Measurements from ENCODE around the gene CNIH4. TPM values are rescaled to one million over a fixed set of nuclear protein-coding genes. Genes with fewer than 3 reads are reported as not detected.
"Not testable (repeated sequence)": the region's sequence is repeated elsewhere in the genome, so short reads cannot be mapped to it uniquely, and the experiment has no call there.

Gene CNIH4
- total RNA-seq (2014; rRNA removed; shearing (Covaris generic)): 96.1 and 112 TPM in 2 replicates

DNA sequence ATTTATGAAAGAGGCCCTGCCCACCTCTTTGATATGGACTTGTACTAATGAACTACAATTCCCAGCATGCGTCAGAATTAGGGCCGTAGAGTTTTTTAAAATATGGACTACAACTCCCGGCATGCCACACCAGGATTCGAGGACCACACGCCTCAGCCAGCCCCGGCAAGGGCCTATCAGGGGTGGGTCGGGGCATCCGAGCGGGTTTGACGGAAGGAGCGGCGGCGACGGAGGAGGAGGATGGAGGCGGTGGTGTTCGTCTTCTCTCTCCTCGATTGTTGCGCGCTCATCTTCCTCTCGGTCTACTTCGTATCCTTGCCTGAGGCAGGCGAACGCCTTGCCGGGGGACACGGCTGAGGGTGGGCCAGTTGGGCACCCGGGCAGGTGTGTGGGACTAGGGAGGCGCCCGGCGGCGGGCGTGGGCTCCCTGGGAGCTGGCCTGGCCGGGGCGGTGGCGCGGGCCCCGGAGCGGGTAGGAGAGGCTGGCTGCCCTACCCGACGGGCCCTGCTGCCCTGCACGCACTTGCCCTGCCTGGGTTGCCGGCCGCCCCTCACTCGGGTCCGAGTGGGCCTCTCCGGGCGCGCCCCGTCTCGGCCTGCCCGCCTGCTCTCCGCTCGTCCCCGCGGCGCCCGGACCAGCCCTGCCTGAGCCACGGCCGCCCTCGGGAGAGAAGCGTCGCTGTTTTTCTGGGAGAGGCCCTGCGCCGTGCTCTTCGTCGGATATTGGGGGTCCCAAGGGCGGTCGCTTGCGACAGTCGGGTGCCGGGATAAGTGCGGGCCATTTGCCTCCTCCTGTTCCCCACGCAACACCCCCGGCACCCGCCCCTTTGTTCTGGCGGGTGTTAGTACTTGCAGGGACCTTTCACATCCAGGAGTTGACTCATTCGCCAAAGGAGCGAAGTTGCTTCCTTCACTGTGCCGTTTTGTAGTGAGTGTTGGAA, at the start of gene CNIH4:
CNIH4 (plus strand) TSS at position 195 of the 941 bp plus-strand sequence; CDS start at position 241, 46 bp downstream.
- H3K27me3 ChIP-seq (ENCODE audit: control insufficient read depth, insufficient read depth, low read length): no peaks in the 10 kb centered on the region

DNA sequence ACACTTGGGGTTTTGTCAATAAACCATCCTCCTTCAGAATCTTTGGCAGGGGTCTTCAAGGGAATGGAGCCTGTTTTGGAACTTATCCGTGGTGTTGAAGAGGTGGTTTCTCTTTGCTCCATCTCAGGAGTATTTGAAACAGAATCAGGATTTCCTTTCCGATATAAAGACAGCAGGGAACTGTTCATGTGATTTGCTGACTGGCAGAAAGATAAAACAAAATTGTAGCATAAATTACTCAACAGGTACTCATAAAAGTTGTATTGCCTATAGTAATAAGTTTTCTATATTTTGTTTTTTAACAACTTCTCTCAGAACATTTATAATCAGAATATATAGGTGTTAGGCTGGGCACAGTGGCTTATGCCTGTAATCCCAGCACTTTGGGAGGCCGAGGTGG, 48.6 kb upstream of the CNIH4 start:
- H3K27me3 ChIP-seq (ENCODE audit: control insufficient read depth, insufficient read depth, low read length): no peaks in the 10 kb centered on the region
- H3K36me3 ChIP-seq (replicated peaks; ENCODE audit: control insufficient read depth, insufficient read depth, low read length): peaks cover 16% of the 10 kb centered on the region
- no peak for DNase-seq
- no peak overlapping the region for H3K4me3 ChIP-seq (ENCODE audit: insufficient read depth, low read depth, low read length)

More for the DNA sequence above, at the start of gene CNIH4:
- Histone ChIP-seq H3K4me3 (ENCODE audit: insufficient read depth, low read depth, low read length) (peak within 1 kb of the TSS; percentile 87), H3K36me3 (replicated peaks; ENCODE audit: control insufficient read depth, insufficient read depth, low read length) (no peaks in the 10 kb centered on the region; the same call in 1 of the 2 replicates)
- peak; percentile 95 for DNase-seq

DNA sequence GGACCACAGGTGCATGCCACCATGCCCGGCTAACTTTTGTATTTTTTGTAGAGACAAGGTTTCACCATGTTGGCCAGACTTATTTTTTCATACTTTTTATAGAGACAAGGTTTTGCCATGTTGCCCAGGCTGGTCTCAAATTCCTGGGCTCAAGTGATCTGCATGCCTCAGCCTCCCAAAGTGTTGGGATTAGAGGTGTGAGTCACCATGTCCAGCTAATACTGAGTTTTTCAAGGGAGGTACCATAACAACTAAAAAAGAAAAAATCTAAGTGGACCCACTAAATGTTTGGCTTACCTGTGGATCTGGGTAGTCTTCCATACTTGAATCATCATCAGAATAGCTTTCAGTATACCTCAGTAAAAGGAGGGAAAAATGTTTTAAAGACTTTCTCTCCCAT, 45.2 kb upstream of the CNIH4 start:
- not testable (repeated sequence) for H3K27me3 ChIP-seq (ENCODE audit: control insufficient read depth, insufficient read depth, low read length); DNase-seq; H3K36me3 ChIP-seq (replicated peaks; ENCODE audit: control insufficient read depth, insufficient read depth, low read length); H3K4me3 ChIP-seq (ENCODE audit: insufficient read depth, low read depth, low read length)

DNA sequence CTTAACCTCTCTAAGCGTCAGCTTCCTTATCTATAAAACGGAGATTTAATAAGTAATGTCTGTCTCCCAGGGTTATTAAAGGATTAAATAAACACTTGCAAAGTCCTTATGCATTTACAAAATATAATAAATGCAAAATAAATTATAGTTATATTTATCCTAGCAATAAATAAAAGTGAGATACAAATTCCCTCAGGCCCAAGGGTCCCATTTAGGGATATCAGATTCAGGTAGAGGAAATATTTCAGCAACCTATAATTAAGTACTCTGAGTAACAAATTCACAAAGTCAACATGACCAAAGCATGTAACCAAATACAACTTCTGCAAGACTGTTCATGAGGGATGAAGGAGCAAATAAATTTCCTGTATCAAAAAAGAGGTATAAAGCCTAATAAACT, 44.7 kb upstream of the CNIH4 start:
- H3K27me3 ChIP-seq (ENCODE audit: control insufficient read depth, insufficient read depth, low read length): no peaks in the 10 kb centered on the region
- no peak for DNase-seq
- H3K36me3 ChIP-seq (replicated peaks; ENCODE audit: control insufficient read depth, insufficient read depth, low read length): peaks cover 5% of the 10 kb centered on the region
- H3K4me3 ChIP-seq (ENCODE audit: insufficient read depth, low read depth, low read length): no peak overlapping the region

DNA sequence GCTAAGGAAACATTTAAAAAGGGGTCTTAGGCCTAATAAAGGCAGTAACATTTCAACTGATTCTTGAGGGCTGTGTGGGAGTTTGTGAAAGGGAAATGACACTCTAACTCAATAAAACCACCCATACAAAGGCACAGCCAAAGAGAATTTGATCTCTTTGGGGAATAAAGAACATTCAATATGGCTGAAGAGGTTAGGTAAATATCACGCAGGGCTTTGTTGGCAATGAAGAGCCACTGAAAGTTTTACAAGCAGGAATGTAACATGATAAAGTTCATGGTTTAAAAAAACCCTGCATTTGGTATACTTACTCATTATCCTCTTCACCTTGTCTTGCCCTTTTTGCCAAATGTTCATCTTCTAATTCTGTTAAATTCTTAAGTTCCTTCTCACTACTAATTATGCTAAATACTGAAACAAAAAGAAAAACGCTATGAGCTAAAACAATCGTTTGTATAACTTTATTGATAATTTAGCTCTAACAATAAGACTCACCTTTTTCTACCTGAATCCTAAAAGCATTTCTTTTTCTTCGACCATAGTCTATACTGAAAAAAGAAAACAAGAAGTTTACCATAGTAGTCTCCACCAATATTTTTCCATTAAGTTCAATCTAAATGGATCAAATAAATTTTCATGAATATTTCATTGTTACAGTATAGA, 39.2 kb upstream of the CNIH4 start:
- Histone ChIP-seq H3K4me3 (ENCODE audit: insufficient read depth, low read depth, low read length) (no peak overlapping the region), H3K27me3 (ENCODE audit: control insufficient read depth, insufficient read depth, low read length) (no peaks in the 10 kb centered on the region), H3K36me3 (replicated peaks; ENCODE audit: control insufficient read depth, insufficient read depth, low read length) (no peaks in the 10 kb centered on the region; the same call in none of the 2 replicates)
- no peak for DNase-seq

DNA sequence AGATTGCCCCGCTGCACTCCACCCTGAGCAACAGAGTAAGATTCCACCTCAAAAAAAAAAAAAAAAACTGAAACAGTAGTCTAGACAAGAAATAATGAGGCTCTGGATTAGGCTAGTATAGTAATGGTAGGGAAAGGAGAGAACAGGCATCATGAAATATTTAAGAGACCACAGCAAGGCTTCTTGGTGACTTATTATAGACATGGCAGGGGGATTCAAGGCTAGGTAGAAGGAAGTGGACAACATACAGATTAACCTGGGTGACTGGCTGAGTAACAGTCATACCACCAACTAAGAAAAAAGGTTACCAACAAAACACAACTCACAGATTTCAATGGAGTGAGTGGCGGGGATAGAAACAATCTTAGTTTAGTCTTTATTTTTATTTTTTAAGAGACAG, 35.0 kb upstream of the CNIH4 start:
- DNase-seq: no peak
- Histone ChIP-seq H3K27me3 (ENCODE audit: control insufficient read depth, insufficient read depth, low read length) (no peaks in the 10 kb centered on the region), H3K36me3 (replicated peaks; ENCODE audit: control insufficient read depth, insufficient read depth, low read length) (no peaks in the 10 kb centered on the region; the same call in none of the 2 replicates), H3K4me3 (ENCODE audit: insufficient read depth, low read depth, low read length) (no peak overlapping the region)

DNA sequence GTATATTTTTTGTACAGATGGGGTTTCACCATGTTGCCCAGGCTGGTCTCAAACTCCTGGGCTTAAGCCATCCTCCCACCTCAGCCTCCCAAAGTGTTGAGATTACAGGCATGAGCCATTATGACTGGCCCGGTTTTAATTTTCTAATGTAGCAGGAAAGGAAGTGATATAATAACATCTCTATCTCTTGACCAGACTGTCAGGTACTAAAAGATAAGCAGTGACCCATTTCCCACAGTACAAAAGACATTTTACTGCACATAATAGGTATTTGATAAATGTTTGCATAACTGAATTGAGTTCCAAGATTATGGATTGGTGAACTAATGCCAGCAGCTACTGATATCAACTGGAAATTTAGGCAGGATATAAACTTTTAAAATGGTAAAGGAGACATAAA, 30.7 kb upstream of the CNIH4 start:
- no peak for DNase-seq
- no peaks in the 10 kb centered on the region; the same call in 1 of the 2 replicates for H3K36me3 ChIP-seq (replicated peaks; ENCODE audit: control insufficient read depth, insufficient read depth, low read length)
- no peak overlapping the region for H3K4me3 ChIP-seq (ENCODE audit: insufficient read depth, low read depth, low read length)
- no peaks in the 10 kb centered on the region for H3K27me3 ChIP-seq (ENCODE audit: control insufficient read depth, insufficient read depth, low read length)

DNA sequence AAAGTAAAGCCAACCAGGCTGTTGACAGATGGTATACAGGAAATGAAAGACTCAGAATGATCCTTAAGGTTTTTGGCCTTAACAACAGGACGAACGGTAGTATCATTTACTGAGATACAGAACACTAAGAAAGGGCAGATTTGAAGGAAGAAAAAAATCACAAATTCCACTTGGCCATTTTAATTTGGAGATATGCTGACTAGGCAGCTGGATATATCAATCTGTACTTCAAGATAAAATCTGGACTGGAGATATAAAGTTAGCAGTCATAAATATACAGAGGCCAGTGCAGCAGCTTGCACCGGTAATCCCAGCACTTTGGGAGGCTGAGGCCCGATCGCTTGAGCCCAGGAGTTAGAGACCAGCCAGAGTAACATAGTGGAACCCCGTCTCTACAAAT, 28.0 kb upstream of the CNIH4 start:
- no peak for DNase-seq
- H3K4me3 ChIP-seq (ENCODE audit: insufficient read depth, low read depth, low read length): no peak overlapping the region
- H3K36me3 ChIP-seq (replicated peaks; ENCODE audit: control insufficient read depth, insufficient read depth, low read length): no peaks in the 10 kb centered on the region; the same call in 1 of the 2 replicates

DNA sequence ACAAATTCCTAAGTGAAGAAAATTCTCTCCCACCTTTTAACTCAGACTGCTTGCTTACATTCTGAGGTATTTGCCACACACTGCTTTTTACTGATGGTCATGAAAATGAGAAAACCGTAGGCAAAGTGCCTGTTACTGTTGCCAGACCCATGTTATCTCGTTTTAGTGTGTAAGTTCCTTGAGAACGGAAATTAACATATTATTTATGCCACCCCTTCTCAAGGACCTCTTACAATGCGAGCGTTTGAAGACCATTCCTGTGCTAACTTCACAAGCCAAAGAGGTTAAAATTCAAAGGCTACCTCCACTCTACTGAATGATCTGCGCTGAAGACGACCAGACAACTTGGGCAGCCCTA, 27.2 kb upstream of the CNIH4 start:
- Histone ChIP-seq H3K4me3 (ENCODE audit: insufficient read depth, low read depth, low read length) (peak overlapping the region; percentile 91), H3K27me3 (ENCODE audit: control insufficient read depth, insufficient read depth, low read length) (no peaks in the 10 kb centered on the region), H3K36me3 (replicated peaks; ENCODE audit: control insufficient read depth, insufficient read depth, low read length) (no peaks in the 10 kb centered on the region; the same call in 1 of the 2 replicates)
- DNase-seq: no peak

More for the DNA sequence above, 28.0 kb upstream of the CNIH4 start:
- H3K27me3 ChIP-seq (ENCODE audit: control insufficient read depth, insufficient read depth, low read length): no peaks in the 10 kb centered on the region

DNA sequence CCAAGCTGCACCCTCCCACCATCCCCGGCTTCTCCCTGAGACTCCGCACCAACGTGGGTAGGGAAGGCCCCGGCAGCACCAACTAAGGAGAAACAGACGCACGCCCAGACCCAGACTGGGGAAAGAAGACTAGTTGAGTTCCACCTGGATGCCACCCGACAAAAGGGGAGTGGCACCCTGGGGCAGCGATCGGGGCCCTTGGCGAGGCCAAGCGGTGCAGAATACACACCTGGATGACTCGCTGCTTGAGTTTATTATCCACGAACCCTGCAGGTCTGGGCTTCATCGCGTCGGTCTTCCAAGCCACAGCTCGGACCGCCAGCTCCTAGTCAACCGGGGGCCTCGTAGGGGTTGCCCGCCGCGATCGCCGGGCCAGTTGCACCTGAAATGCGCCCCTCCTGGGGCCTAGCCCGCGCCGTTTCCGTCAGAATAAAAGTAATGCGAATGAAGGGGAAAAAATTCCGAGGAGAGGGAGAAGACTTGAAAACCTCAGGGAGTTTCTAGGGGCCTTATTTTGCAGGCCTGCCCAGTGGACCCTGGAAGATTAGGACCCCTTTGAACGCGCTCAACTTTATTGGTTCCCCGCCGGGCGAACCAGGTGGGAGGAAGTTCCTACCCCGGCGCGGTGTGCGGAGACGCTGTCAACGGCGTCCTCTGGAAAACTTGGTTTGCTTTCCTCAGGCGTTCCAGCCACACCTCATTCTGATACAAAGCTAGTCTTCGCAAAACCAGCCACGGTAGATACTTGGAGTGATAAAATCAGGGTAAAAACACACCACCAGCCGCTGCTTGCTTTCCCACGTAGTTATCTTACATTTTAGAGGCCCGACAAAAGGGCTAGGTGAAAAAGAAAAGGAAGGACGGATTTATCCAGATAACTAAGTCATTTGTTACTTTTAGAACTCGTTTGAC, 26.6 kb upstream of the CNIH4 start, which contains the start of gene NVL:
NVL (minus strand) TSS at position 331 of the 912 bp plus-strand sequence; CDS start at position 286, 45 bp downstream.
- H3K4me3 ChIP-seq (ENCODE audit: insufficient read depth, low read depth, low read length): peak within 1 kb of the TSS; percentile 91
- no peaks in the 10 kb centered on the region for H3K36me3 ChIP-seq (replicated peaks; ENCODE audit: control insufficient read depth, insufficient read depth, low read length)
- DNase-seq: peak; percentile 89
- H3K27me3 ChIP-seq (ENCODE audit: control insufficient read depth, insufficient read depth, low read length): no peaks in the 10 kb centered on the region

DNA sequence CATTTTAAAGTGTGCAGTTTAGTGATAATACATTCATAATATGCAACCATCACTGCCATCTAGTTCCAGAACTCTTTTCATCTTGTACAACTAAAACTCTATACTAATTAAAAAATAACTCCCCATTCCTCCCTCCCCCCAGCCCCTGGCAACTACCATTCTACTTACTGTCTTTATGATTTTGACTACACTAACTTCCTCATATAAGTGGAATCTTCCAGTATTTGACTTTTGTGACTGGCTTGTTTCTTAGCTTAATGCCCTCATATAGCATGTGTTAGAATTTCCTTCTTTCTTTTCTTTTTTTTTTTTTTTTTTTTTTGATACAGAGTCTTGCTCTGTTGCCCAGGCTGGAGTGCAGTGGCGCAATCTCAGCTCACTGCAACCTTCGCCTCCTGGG, 25.4 kb upstream of the CNIH4 start:
- Histone ChIP-seq H3K27me3 (ENCODE audit: control insufficient read depth, insufficient read depth, low read length) (no peaks in the 10 kb centered on the region), H3K36me3 (replicated peaks; ENCODE audit: control insufficient read depth, insufficient read depth, low read length) (no peaks in the 10 kb centered on the region), H3K4me3 (ENCODE audit: insufficient read depth, low read depth, low read length) (no peak overlapping the region)
- DNase-seq: no peak

DNA sequence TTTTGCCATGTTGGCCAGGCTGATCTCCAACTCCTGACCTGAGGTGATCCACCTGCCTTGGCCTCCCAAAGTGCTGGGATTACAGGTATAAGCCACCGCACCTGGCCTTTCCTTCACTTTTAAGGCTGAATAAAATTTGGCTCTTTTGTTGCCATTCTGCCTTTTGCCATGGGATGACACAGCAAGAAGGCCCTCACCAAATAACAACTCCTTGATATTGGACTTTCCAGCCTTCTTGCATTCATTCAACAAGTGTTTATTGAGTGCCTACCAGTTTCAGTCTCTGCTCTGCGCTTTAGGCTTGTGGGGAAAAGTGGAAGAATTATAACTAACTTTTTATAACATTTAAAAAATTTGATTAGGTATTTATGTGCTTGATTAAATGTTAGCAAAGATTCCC, 24.9 kb upstream of the CNIH4 start:
- Histone ChIP-seq H3K36me3 (replicated peaks; ENCODE audit: control insufficient read depth, insufficient read depth, low read length) (no peaks in the 10 kb centered on the region), H3K4me3 (ENCODE audit: insufficient read depth, low read depth, low read length) (no peak overlapping the region), H3K27me3 (ENCODE audit: control insufficient read depth, insufficient read depth, low read length) (no peaks in the 10 kb centered on the region)
- DNase-seq: no peak

DNA sequence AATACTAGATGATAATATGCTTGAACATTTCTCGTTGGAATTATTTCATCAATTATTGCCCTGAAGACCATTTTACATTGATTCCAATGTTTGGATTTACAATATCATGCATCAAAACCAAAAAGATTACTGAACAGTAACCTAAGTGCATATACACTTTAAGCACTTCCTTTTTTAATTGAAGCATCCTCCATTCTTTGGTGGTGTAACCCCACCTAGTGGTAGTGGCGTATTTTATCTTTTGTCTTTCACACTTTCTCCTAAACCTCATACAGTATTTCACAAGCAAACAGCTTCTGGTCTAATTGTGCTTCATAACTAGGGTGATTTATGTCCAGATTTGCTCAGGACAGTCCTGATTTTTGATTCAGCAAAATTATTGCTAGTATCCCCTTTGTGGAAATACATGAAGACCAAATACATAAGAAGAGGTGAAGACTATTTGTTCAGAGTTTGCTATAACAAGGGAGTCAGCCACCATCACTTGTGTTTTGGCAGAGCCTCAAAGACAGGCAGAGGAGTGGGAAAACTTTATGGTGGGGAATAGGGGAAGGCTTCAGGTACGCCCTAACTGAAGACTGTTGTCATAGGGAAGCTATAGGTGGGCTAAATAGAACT, 23.3 kb upstream of the CNIH4 start:
- Histone ChIP-seq H3K4me3 (ENCODE audit: insufficient read depth, low read depth, low read length) (no peak overlapping the region), H3K36me3 (replicated peaks; ENCODE audit: control insufficient read depth, insufficient read depth, low read length) (no peaks in the 10 kb centered on the region), H3K27me3 (ENCODE audit: control insufficient read depth, insufficient read depth, low read length) (no peaks in the 10 kb centered on the region)
- peak; percentile 28 for DNase-seq
